ENCODE data around the gene ADIPOR2. TPM values are rescaled to one million over a fixed set of nuclear protein-coding genes. Genes with fewer than 3 reads are reported as not detected.
A peak's percentile ranks its signal among the peaks of the same experiment; 100 is the strongest.

ADIPOR2 gene
- total and polyA plus RNA-seq, 10 of the 15 experiments (the other 5 are each of a cell fraction or from before 2014, with no cell fraction given): 8.6 to 65.0 (median 38.0) TPM

- TF ChIP-seq CREB1 (IDR thresholded peaks at IDR 0.05; ENCODE audit: low read depth): no peak
These were observed 30.3 kb upstream of the ADIPOR2 start (continued) for GRCh38 chr12:1660304-1661187.

- Histone ChIP-seq H2AFZ (ENCODE audit: control insufficient read depth, low read depth, low read length) (peak overlapping the region; percentile 81), H3K27me3 (replicated peaks in 1 of 2; ENCODE audit: control insufficient read depth in 2 of 2, insufficient read depth in 2 of 2, low read length in 1 of 2) (no peaks in the 10 kb centered on the region), H3K4me2 (ENCODE audit: control insufficient read depth, insufficient read depth) (peak overlapping the region; percentile 77), H3K79me2 (ENCODE audit: control insufficient read depth, insufficient read depth, low read length) (no peaks in the 10 kb centered on the region), H3K27ac (ENCODE audit: control insufficient read depth, insufficient read depth) (no peak overlapping the region), H3K9ac (ENCODE audit: control insufficient read depth, insufficient read depth, low read length) (no peak overlapping the region; the same call in 1 of the 2 replicates), H3K9me3 (replicated peaks; ENCODE audit: control insufficient read depth, insufficient read depth, low read length) (no peaks in the 10 kb centered on the region), H3K4me3 (peak overlapping the region; percentile 67; the same call in 1 of the 2 replicates), H3K36me3 (ENCODE audit: control insufficient read depth in 2 of 2, insufficient read depth in 2 of 2, low read length in 1 of 2) (no peaks in the 10 kb centered on the region), H4K20me1 (ENCODE audit: control insufficient read depth, insufficient read depth) (no peaks in the 10 kb centered on the region), H3K4me1 (ENCODE audit: control insufficient read depth, insufficient read depth, low read length) (no peaks in the 10 kb centered on the region)
- 5% methylated on average over 31 of the region's 69 CpGs for WGBS (ENCODE audit: insufficient coverage, insufficient replicate concordance, low lambda C conversion rate, missing lambda C conversion rate)
- no TSS peak for BruUV-seq (replicated peaks)
- in situ Hi-C loops (cut with MboI) (no loop called here), intact Hi-C loops (cut with micrococcal nuclease; ENCODE audit: unreplicated experiment) (no loop called here)
- ChIA-PET RAD21 (ENCODE audit: unreplicated experiment) (interaction anchor here (1.2 to 1.7 kb wide), 4 partner anchors 9 to 130 kb away, joined by 3 to 12 read pairs (median 6); partner anchors contain the start of gene ADIPOR2), CTCF (interaction anchor here (0.6 to 20.1 kb wide), 4 partner anchors 28 to 427 kb away, joined by 3 to 434 read pairs (median 4); no protein-coding TSS in a partner anchor), SMC1A (ENCODE audit: uncharacterized antibody, unreplicated experiment) (no interaction called here), POLR2A (interaction anchor here (0.6 kb wide), 1 partner anchor 68 kb away, joined by 4 read pairs; no protein-coding TSS in a partner anchor)
- DNase-seq (ENCODE audit: low read depth, low spot score) (peak; percentile 43), ATAC-seq (peak; percentile 96), FAIRE-seq (no peak)
- peak; percentile 89 to 97 for TF ChIP-seq BHLHE40 (IDR thresholded peaks at IDR 0.05; ENCODE audit: borderline replicate concordance in 1 of 2, low read depth in 2 of 2, low read length in 1 of 2)
- TF ChIP-seq RELB (IDR thresholded peaks at IDR 0.05; ENCODE audit: low read depth): 0 out of 2 replicates have a peak, but pooled peaks have one; percentile 29
- no peak for TF ChIP-seq SUZ12 (IDR thresholded peaks at IDR 0.05; ENCODE audit: unreplicated experiment)
- no peak for TF ChIP-seq NBN (IDR thresholded peaks at IDR 0.05)
- TF ChIP-seq CEBPB (IDR thresholded peaks at IDR 0.05; ENCODE audit: borderline replicate concordance in 1 of 2, low read depth in 2 of 2, low read length in 2 of 2): no peak
- peak; percentile 47; the same call in 1 of the 2 replicates for TF ChIP-seq DPF2 (IDR thresholded peaks at IDR 0.05)
- peak; percentile 95 for TF ChIP-seq IKZF1 (conservative IDR thresholded peaks at IDR 0.05)
- TF ChIP-seq STAT1 (conservative IDR thresholded peaks at IDR 0.05): no peak
- TF ChIP-seq MLLT1 (IDR thresholded peaks at IDR 0.05): no peak
- no peak for TF ChIP-seq ZNF274 (IDR thresholded peaks at IDR 0.05; ENCODE audit: insufficient read depth, insufficient read length)
- no peak for TF ChIP-seq RAD21 (IDR thresholded peaks at IDR 0.05; ENCODE audit: insufficient read depth, low read depth, low read length)
- 0 out of 2 replicates have a peak, but pooled peaks have one; percentile 36 for TF ChIP-seq NKRF (conservative IDR thresholded peaks at IDR 0.05)
- peak; percentile 48; the same call in 1 of the 2 replicates for TF ChIP-seq LARP7 (IDR thresholded peaks at IDR 0.05)
These were observed 29.1 kb upstream of the ADIPOR2 start for GRCh38 chr12:1661553-1662335.

All from GM12878 (cell line).